8988T (cell line): Measurements from ENCODE around the gene CHAT.

Source experiments
- DNase-seq: peaks from one replicate; pipeline ENCODE4 v3.0.0; 2011

CHAT gene

DNA sequence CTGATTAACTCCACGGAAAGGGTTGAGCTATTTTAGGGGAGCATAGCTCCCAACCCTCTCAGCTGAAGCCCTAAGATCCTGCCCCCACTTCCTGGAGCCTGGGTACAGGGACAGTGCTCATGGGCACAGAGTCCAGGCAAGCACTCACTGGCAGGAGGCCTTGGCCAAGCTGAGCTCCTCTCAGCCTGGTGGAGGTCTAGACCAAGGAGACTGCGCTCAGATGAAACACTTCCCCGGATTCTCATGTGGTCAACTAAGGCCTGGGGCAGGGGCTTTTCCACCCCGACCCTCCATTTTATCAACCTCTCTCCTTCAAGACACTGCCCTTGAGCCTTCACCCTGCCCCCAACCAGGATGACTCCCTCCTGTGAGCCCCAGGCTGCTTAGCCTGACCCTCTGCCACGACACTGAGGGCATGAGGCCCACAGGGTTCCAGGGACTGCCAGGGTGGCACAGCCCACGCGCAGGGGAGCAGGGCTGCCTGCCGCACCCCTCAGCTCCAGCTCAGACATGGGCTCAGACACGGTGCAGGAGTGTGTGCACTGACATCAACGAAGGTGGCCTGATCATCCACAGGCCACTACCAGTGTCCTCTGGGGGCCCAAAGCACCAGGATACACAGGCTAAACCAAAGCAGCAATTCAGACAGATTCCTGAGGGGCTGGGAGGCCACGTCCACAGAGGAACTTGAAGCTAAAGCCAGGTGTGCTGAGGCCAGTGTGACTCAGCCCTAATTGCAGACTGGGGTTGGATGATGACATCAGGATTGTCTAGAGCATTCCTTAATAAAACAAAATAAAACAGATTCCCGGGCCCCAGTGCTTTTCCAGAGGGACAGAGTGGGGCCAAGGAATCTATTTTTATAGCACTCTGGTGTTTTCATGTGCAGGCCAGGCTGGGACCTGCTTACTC is 18.8 kb downstream of the CHAT start:
- DNase-seq: no peak

DNA sequence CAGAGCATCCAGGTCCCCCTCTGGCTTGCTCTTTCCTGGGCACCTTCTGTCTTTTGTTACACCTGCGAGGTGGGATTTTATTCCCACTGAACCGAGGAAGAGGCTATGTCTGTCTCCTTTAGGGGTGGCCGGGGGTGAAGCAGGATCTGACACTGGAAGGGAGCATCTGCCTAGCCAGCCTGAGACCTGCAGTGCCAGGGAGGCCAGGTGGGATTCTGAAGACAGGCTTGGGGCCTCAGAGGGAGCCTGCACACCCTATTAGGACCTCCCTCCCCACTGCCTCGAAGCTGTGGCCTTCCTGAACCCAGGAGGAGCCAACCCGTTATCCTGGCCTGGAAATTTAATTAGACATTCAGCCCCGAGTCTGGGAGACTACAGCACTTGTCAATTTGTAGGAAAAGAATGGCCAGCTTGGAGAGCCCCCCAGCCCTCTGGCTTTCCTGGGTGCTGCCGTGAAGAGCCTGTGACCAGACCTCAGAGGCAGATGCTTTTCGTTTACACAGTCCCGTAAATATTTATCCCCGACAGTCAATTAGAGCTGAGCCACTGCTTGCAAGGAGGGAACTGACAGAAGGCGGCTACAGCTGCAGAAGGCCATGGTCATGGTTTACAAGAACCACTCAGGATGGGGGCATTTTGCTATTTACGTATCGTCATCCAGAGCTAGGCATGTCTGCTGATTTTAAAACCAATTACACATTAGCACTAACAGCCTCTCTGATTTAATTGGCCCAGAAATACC is 19.7 kb downstream of the CHAT start:
- DNase-seq: no peak

DNA sequence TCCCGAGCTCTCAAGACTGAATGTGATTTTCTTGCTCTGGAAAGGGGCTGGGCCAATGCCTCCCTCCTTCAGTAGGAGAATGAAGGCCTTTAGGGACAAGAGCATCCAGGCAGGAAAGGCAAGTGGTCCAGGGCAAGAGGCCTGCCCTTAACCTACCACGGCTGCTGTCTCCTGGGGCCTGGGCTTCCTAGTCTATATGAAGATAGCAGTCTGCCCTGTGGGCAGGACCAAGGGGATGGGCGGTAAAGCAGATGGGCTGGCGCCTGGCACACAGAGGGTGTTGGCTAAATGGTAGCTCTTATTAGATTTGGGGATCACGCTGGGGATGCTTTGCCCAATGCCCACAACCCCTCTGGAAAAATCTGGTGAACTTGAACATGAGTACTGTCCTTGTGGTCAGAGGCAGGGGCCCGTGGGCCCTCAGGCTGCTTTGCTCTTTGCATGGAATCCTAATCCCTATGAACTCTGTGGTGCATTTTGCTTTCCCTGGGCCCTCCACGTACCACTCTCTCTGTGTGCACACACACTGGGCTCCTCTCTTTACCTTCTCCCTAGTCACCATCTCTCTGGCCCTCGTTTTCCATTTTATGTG is 20.3 kb downstream of the CHAT start:
- no peak for DNase-seq

DNA sequence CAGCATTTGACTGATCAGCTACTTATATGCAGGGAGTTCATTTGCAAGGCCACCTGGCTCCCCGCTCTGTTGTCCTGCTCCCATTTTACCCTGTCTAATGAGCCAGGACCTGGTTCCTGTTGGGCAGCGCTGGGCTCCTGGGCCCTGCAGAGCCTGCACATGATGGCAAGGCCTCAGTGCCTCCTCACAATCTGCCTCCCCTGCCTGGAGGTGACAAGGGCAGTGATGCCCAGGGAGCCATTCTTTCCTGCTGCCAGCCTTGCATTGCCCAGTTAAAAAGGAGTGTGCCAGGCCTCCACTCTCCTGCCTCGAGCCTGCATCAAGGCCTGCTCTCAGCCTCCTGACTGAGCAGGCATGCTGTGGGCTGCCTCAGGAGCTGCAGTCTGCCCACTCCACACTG is 28.5 kb downstream of the CHAT start:
- no peak for DNase-seq

DNA sequence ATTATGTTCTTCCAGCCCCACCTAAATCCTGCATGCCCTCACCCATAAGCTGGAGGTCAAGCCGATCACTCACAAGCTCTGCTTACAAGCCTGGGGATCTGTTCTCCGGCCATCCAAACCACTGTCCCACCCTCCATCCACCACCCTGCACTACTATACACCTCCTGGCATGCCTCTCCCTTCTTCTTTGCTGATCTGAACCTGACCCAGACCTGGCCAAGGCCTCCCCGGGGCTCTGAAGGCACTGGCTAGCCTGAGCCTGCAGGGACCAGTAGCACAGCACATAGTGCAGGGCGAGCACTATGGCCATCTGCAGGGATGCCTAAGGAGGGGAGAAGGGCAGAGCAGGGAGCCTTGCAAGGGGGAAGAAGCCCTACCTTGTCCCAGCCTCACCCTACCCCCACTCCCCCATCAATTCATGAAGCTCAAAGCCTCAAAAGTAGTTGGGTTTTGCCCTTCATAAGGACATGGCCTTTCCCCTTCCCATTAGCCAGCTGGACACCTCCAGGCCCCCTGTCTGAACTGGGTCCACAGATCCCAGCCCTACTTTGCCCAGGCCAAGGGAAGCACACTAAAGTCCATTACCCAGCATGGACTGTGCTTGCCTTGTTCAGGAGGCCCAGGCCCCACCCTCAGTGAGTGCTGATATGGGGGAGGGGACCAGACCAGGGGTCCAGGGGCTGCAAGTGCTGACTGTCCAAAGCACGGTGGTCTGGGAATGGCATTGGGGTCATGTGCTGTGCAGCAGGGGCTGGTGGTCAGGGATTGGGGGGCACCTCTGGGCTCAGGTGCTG is 29.6 kb downstream of the CHAT start:
- no peak for DNase-seq

GRCh38 chr10:49644035-49644646 is 30.3 kb downstream of the CHAT start:
- DNase-seq: no peak

DNA sequence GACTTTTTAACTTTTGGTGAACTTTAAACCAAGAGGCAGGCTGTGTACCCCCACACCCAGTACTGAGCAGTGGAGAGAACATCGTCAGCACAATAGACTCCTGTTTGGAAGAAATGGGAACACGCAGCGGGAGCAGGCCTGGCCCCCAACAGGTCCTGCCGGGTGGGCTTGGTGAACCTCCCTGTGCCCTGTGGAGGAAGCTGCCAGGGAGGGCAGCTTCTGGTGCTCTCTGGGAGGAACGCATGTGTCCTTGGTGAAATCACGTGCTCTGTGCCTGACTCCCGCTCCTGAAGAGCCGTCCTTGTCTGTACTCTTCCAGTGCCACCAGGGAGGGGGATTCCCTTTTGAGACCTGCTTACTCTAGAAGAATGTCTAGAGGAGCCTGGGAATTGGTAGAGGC is 31.6 kb downstream of the CHAT start:
- DNase-seq: no peak

GRCh38 chr10:49645871-49646870 is 32.3 kb downstream of the CHAT start:
- no peak for DNase-seq

DNA sequence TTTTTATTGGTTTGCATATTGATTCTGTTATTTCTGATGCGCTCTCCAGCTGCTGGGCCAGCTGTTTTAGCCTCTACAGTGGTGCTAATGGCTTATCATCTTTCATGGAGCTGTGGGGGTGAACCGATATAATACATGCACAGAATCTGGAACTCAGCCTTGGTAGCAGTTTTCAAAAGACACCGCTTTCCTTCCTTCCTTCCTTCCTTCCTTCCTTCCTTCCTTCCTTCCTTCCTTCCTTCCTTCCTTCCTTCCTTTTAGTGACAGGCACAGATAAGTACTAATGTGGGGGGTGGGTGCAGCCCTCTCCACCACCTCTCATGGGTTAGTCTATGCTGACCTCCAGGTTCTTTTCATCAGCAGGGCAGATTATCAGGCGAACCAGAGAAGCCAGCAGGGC is 33.7 kb downstream of the CHAT start:
- DNase-seq: no peak

- no peak for DNase-seq
Measured at GRCh38 chr10:49647985-49648795, 34.4 kb downstream of the CHAT start.

GRCh38 chr10:49649294-49649693 is 35.5 kb downstream of the CHAT start:
- DNase-seq: no peak

DNA sequence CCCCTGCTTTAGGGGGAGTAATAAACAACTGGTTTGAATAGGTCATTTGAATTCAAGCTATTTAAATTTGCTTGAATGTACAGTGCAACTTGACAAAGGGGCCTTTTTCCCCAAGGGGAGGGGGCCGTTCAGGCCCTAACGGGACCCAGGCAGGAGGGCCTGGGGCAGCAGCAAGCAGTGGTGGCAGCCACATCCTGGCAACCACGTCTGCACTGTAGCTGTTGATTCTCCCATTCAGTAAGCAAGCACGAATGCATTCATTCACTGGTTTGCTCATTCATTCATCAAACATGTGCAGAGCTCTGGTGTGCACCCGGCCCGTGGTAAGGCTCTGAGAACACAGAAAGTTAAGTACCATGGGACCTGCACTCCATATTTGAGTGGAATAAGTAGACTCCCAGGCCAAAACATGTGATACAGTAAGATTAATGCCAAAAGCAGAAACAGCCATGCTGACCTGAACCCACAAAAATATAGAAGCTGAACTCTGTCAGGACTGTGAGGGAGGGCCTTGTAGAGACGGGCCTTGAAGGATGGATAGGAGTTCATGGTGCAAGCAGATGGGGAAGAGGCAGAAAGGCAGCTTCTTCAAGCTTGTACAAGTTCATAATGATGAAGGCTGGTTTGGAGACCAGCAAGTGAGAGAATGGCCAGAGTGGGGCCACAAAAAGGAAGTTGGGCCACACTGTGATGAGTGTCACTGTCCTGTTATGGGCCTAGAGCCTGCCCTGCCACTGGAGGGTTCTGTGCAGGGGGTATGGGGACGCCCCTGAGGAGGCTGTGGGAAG is 36.3 kb downstream of the CHAT start:
- no peak for DNase-seq

DNA sequence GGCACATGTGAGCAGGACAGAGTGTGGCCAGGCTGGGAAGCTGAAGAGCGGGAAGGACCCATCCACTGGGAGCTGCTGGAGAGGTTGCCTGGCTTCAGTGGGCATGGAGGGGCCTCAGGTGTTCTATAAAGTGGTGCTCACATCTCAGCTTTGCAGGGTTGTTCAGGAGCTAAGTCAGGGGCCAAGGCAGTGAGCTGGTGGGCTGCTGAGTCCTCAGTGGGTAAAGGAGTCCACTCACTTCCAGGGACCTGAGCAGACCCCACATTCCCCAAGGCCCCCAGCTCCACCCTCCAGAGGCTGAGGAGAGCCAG is 36.8 kb downstream of the CHAT start:
- DNase-seq: no peak

GRCh38 chr10:49651039-49651835 is 37.4 kb downstream of the CHAT start:
- no peak for DNase-seq

- DNase-seq: no peak
Measured at GRCh38 chr10:49651917-49652316, 38.1 kb downstream of the CHAT start.

DNA sequence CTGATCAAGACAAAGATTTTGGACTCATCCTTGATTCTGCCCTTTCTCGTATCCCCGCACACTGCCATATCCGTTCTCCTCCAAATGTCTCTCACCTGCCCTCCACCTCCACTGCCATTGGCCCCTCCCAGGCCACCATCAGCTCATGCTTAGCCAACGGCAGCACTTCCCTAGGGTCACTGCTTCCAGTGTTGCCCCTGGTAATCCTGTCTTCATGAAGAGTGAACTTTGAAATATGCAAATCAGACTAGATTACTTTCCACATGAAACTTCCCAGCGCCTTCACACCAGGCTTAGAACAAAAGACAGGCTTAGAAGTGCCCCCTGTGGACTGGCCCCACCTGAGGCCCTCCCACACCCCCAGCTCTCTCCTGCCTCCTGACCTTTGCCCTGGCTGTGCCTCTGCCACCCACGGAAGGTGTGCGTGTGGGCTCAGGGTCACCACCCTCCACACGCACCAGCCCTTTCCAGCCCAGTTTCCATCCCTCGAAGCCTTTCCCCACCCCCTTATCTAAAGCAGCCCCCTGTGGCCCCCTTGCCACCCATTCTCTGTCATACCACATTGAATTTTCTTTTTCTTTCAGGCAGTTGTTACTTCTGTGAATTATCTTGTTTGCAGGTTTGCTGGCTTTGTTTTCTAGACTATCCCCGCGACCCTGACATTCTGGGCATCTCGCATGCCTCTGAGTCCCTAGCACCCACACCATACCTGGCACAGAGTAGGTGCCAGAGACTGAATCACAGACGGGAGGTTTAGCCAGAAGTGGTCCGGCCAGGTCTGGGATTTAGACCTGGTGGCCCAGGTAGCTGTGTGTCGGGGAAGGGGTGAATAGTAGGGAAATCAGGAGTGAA is 38.8 kb downstream of the CHAT start:
- DNase-seq: no peak

- no peak for DNase-seq
Measured at GRCh38 chr10:49653273-49653929, 39.6 kb downstream of the CHAT start.
